Aorta (tissue), 5 donors: ENCODE measurements around the gene ICAM2. TPM values are rescaled to one million over a fixed set of nuclear protein-coding genes. Genes with fewer than 3 reads are reported as not detected.
A peak's percentile ranks its signal among the peaks of the same experiment; 100 is the strongest.

ENCODE experiments used
- ATAC-seq: fragments of 200-7000 bp; cut with Tn5 transposase; one replicate; pipeline ENCODE4 v1.9.1; 2022; ENCODE audit warnings: moderate library complexity; ENCODE audit not compliant: low FRiP score
- DNase-seq, 2 donors: peaks; one replicate each; pipeline ENCODE4 v3.0.0-alpha.2; 2020
- H3K27ac ChIP-seq, 2 donors: one replicate each; pipeline ENCODE4 v1.5.1; 2013; ENCODE audit warnings: low read length in 2 of 2, mild to moderate bottlenecking in 2 of 2, moderate library complexity in 2 of 2, control low read depth in 1 of 2, inconsistent platforms in 1 of 2, low read depth in 1 of 2
- H3K27me3 ChIP-seq, 2 donors: one replicate each; pipeline ENCODE4 v1.6.1; 2013; ENCODE audit warnings: control low read depth in 1 of 2, low read length in 1 of 2, mild to moderate bottlenecking in 1 of 2, moderate library complexity in 1 of 2; ENCODE audit not compliant: insufficient read depth in 2 of 2, control insufficient read depth in 1 of 2
- H3K36me3 ChIP-seq, 2 donors: one replicate each; pipeline ENCODE4 v1.6.1; 2013; ENCODE audit warnings: control low read depth in 1 of 2, low read length in 1 of 2, mild to moderate bottlenecking in 1 of 2; ENCODE audit not compliant: insufficient read depth in 2 of 2, control insufficient read depth in 1 of 2
- H3K4me1 ChIP-seq, 2 donors: one replicate each; pipeline ENCODE4 v1.6.1; 2013; ENCODE audit warnings: low read length in 2 of 2, control low read depth in 1 of 2, mild to moderate bottlenecking in 1 of 2, moderate library complexity in 1 of 2; ENCODE audit not compliant: insufficient read depth in 2 of 2, control insufficient read depth in 1 of 2
- H3K4me3 ChIP-seq, 2 donors: one replicate each; pipeline ENCODE4 v1.5.1; 2013; ENCODE audit warnings: low read length in 2 of 2, control low read depth in 1 of 2, mild to moderate bottlenecking in 1 of 2
- H3K9me3 ChIP-seq: one replicate; pipeline ENCODE4 v1.6.1; 2013; ENCODE audit warnings: mild to moderate bottlenecking, low read length; ENCODE audit not compliant: control insufficient read depth
- WGBS, 2 donors: extraction: QIAGEN DNeasy Blood & Tissue Kit; methylation state at CpG; one replicate each; pipeline ENCODE4 v1.1.7; 2013; 5-methylcytosine and 5-hydroxymethylcytosine counted together
- intact Hi-C, 2 donors: fragments of 100-400 bp; cut with DNase I; formaldehyde crosslinking; loops; one replicate each; pipeline versions ENCODE4 v1.14.2 to v1.15.0; 2022
- polyA plus RNA-seq, 2 donors: library from polyadenylated mRNA; stranded (reverse); fragments of 200-250 nt; gene quantifications; one replicate each; pipeline ENCODE4 v1.2.3, GENCODE V29; 2013
- total RNA-seq, 2 donors: library from RNA; stranded (reverse); fragmentation: NEBNext Ultra II Directional; extraction: Animal tissue kit (Norgen Biotek cat#: 25700); gene quantifications; one replicate each; pipeline ENCODE4 v1.2.1, GENCODE V29; 2021
- donor health status: healthy with polysubstance abuse.
- donor health status: Bipolar disorder and iron deficiency.
- donor health status: DM: no; HTN: no; CAD: no.
- donor health status: DM: no; HTN: no; CAD: no.
- donor health status: DM: yes; HTN: yes; CAD: no.

Gene ICAM2
- total and polyA plus RNA-seq, 4 donors: 3.9 to 36.0 (median 17.3) TPM

DNA sequence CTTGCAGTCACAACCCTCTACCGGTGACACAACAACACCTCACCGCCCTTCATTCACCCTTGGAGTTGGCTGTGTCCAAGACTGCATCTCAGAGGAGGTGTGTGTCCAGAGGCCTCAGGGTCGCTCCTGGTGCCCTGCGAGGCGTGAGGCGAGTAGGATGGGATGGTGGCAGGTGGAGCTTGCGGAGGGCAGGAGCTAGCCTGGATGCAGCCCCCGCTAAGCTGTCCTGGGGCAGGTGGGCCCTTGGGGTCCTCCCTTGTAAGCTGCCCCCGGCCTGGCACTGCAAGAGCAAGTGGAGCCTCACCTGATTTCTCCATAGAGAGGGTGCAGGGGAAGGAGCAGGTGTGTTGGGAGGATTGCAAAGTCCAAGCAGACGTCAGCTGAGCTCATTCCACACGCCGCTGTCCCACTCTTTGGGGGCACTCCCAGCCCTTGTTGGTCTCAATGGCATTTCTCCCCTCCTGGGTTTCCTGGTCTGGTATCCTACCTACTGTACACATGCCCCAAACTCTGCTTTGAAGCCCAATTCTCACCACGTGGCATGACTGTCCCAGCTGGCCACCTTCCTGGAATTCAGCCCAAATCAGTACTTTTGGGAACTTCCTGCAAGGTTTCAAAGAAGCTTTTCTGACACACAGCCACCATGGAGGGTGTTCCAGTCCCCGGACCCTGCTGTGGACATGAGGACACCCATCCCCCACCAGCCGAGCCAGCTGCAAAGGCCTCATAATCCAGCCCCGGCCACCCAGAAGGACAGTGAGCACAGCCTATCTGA, 18.1 kb upstream of the ICAM2 start:
- Histone ChIP-seq H3K4me1 (no peaks in the 10 kb centered on the region), H3K9me3 (no peaks in the 10 kb centered on the region), H3K4me3 (no peak overlapping the region), H3K27me3 (no peaks in the 10 kb centered on the region), H3K27ac (no peak overlapping the region), H3K36me3 (no peaks in the 10 kb centered on the region)
- WGBS, 2 donors: 82 to 83% methylated on average over 16 of the region's 16 CpGs
- no peak for ATAC-seq
- intact Hi-C loops: no loop called here
- no peak for DNase-seq

- DNase-seq: no peak
- intact Hi-C loops: no loop called here
- no peak overlapping the region for H3K27ac ChIP-seq
- no peak for ATAC-seq
- H3K4me3 ChIP-seq: no peak overlapping the region
- no peaks in the 10 kb centered on the region for H3K9me3 ChIP-seq
- no peaks in the 10 kb centered on the region for H3K4me1 ChIP-seq
- H3K36me3 ChIP-seq: no peaks in the 10 kb centered on the region
- H3K27me3 ChIP-seq: no peaks in the 10 kb centered on the region
- WGBS, 2 donors: 94 to 96% methylated on average over 5 of the region's 5 CpGs
These were observed 17.4 kb upstream of the ICAM2 start for GRCh38 chr17:64037802-64038201.

- no peaks in the 10 kb centered on the region for H3K27me3 ChIP-seq
- no peaks in the 10 kb centered on the region for H3K9me3 ChIP-seq
- no peak for DNase-seq
- H3K36me3 ChIP-seq: no peaks in the 10 kb centered on the region
- intact Hi-C loops: no loop called here
- no peak overlapping the region for H3K27ac ChIP-seq
- no peaks in the 10 kb centered on the region for H3K4me1 ChIP-seq
- ATAC-seq: no peak
- WGBS, 2 donors: 91 to 92% methylated on average over 6 of the region's 6 CpGs
- H3K4me3 ChIP-seq: no peak overlapping the region
These were observed 16.7 kb upstream of the ICAM2 start for GRCh38 chr17:64037180-64037579.

DNA sequence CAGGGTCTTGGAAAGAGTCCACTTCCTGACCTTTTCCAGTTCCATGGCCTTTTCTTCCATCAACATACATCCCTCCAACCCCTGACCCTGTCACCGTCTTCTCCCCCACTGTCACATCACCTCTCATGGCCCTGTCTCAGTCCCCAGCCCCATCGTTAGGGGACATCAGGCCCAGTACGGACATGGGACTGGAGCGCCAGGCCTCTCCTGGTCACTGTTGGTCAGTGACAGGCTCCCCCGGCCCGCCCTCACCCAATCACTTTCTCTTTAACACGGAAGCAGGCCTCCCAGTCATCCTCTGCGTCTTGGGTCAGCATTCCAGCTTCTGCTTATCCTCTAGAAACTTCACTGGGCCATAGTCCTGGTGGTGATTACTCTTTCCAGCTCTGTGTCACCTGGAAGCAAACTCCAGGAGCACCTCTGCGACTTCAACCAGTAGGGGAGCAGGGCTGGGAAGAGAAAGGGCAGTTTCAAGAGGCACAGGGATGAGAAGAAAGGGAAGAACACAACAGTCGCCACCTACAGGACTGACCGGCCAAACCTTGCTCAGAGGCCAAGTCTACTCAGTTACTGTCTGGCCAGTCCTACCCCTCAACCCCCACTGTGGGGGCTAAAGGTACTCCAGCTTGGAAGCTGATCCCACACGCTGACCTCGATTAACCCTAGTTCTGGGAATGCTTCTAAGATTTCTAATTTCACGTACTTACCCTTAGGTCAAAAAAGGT, 15.9 kb upstream of the ICAM2 start:
- no peaks in the 10 kb centered on the region for H3K9me3 ChIP-seq
- ATAC-seq (no peak), DNase-seq (no peak)
- intact Hi-C loops: no loop called here
- H3K27ac ChIP-seq: no peak overlapping the region
- WGBS, 2 donors: 92 to 93% methylated on average over 14 of the region's 14 CpGs
- H3K4me3 ChIP-seq: no peak overlapping the region
- no peaks in the 10 kb centered on the region for H3K36me3 ChIP-seq
- no peaks in the 10 kb centered on the region for H3K4me1 ChIP-seq
- no peaks in the 10 kb centered on the region for H3K27me3 ChIP-seq

- Histone ChIP-seq H3K4me1 (no peaks in the 10 kb centered on the region), H3K4me3 (no peak overlapping the region), H3K9me3 (no peaks in the 10 kb centered on the region), H3K27me3 (no peaks in the 10 kb centered on the region), H3K27ac (no peak overlapping the region), H3K36me3 (no peaks in the 10 kb centered on the region)
- DNase-seq: no peak
- intact Hi-C loops: no loop called here
- WGBS, 2 donors: 87 to 97% methylated on average over 4 of the region's 4 CpGs
- ATAC-seq: no peak
These were observed 11.6 kb upstream of the ICAM2 start for GRCh38 chr17:64032081-64032480.

- DNase-seq (peak in 1 of 2 donors; percentile 75), ATAC-seq (peak; percentile 70)
- 25 to 29% methylated on average over 3 of the region's 3 CpGs for WGBS, 2 donors
- Histone ChIP-seq H3K27ac (no peak overlapping the region), H3K4me1 (no peaks in the 10 kb centered on the region), H3K4me3 (no peak overlapping the region), H3K27me3 (no peaks in the 10 kb centered on the region), H3K36me3 (no peaks in the 10 kb centered on the region), H3K9me3 (no peaks in the 10 kb centered on the region)
- intact Hi-C loops: loop anchor here (2.0 to 10.0 kb wide), 5 partner anchors 102 to 256 kb away; partner anchors contain the start of genes ERN1 (in 2 of the 2), GH1 (in 2 of the 2) and CSHL1 (in 1 of the 2)
These were observed 8.5 kb upstream of the ICAM2 start for GRCh38 chr17:64028874-64029464.

- H3K27me3 ChIP-seq: no peaks in the 10 kb centered on the region
- ATAC-seq (peak; percentile 86), DNase-seq (peak; percentile 87 to 91)
- H3K4me3 ChIP-seq: no peak overlapping the region
- H3K36me3 ChIP-seq: no peaks in the 10 kb centered on the region
- 3 to 4% methylated on average over 21 of the region's 21 CpGs for WGBS, 2 donors
- no peak overlapping the region for H3K27ac ChIP-seq
- H3K4me1 ChIP-seq: no peaks in the 10 kb centered on the region
- intact Hi-C loops: loop anchor here (5.0 to 10.0 kb wide), 4 partner anchors 106 to 259 kb away; partner anchors contain the start of genes GH1 (in 2 of the 2), CSHL1 (in 1 of the 2) and ERN1 (in 1 of the 2)
- H3K9me3 ChIP-seq: no peaks in the 10 kb centered on the region
These were observed 5.4 kb upstream of the ICAM2 start for GRCh38 chr17:64025732-64026294.
